Stimulated activated CD8-positive, alpha-beta memory T cell treated with anti-CD3 and anti-CD28 coated beads, Interleukin-7, amount 100 ng/mL, for 48 hours (primary cell): Measurements from ENCODE around the gene SUSD5.

Experiments used
- DNase-seq, 2 donors: peaks; one replicate each; pipeline ENCODE4 v3.0.0-alpha.2; 2020; ENCODE audit warnings: low read depth in 1 of 2; ENCODE audit errors: extremely low read depth in 1 of 2

Gene SUSD5

GRCh38 chr3:33218446-33219174, at the start of gene SUSD5:
Gene SUSD5, minus strand, starts transcription at chr3:33218810. Its CDS starts 13 bp downstream, at chr3:33218797.
- DNase-seq: no peak

DNA sequence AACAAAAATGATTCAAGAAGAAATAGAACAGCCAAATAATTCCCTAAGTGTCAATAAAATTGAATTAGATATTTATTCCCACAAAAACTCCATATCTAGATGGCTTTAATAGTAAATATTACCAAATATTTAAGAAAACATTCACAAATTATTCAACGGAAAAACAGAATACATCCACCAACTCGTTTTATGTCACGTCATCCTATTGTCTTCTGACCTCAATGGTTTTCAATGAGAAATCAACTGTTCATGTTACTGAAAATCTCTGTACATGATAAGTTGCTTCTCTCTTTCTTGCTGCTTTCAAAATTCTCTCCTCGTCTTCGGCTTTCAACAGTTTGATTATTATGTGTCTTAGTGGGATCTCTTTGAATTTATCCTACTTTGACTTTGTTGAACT, 41.5 kb upstream of the SUSD5 start:
- no peak for DNase-seq

DNA sequence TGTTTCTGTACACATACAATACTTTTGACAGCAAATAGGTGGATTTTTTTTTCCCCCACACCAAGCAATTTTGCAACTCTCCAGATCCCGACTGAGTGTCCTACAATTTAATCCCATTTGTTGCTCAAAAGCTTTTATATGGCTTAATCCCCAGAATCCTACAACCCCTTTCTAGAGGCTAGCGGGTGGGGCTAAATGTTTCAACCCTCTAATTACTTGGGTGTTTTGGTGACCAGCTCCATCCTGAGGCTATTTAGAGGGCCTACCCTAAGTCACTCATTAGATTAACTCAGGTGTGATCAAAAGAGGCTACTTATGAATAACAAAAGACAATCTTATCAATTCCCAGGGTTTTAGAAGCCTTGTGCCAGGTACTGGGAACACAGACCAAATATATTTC, 37.6 kb upstream of the SUSD5 start:
- DNase-seq: no peak

DNA sequence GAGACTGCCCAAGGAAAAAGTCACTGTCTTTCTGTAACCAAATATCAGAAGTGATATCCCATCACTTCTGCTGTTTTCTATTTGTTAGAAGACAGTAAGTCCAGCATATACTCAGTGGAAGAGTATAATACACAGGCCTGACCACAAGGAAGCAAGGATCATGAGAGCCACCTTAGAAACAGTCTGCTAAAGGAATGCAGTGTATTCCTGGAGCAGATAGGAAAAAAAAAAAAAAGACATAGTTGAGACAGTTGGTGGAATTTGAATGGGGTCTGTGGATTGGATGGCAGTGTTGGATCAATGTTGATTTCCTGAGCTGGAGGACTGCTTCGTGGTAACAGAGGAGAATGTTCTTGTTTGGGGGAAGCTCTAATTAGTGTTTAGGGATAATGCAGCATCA, 32.1 kb upstream of the SUSD5 start:
- DNase-seq: no peak

GRCh38 chr3:33246786-33247185, 28.2 kb upstream of the SUSD5 start:
- DNase-seq: no peak

DNA sequence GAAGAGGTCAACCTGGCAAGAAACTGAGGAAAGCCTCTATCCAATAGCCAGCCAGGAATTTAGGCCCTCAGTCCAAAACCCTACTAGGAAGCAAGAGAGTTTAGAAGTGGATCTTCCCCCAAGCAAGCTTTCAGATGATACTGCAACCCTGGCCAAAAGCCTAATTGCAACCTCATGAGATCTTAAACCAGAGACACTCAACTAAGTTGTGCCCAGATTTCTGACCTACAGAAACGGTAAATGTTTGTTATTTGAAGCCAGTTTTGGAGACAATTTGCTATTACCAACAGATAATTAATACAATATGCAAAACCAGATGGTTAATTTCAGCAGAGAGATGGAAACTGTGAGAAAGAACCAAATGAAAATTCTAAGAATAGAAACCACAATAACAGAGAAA, 21.7 kb upstream of the SUSD5 start:
- no peak for DNase-seq

DNA sequence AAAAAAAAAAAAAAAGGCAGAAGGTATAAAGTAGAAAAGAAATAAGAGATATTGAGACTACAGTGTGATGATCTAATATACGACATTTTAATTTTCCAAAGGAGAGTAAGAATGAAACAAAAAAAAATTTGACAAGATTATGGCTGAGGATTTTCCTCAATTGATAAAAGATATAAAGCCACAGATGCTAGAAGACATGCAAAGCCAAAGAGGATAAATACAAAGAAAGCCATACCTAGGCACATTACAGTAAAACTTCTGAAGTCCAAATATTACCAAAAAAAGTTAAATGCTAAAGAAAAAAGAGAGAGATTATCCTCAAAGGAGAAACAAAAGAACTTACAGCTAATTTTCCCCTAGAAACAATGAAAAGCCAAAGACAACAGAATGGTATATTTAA, 20.3 kb upstream of the SUSD5 start:
- no peak for DNase-seq

DNA sequence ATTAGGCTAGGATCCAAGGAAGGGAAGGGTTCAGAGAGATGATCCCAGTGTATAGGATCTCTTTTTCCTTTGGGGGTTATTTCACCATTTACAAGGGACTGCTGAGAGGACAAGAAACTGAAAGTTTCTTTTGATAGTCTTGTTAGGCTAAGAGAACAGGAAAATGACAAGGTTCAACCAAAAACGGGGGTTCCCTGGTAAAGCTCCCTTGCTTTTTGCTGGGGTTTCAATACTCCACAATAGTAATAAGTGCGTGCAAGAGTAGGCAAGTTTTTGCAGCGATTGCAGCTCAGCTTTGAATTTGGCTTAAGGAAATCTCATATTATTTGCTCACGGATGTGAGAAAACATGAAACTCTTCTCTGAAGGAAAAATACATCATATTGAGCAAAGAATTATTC, 18.8 kb upstream of the SUSD5 start:
- no peak for DNase-seq

- no peak for DNase-seq
These were observed 17.4 kb upstream of the SUSD5 start for GRCh38 chr3:33236005-33236404.

DNA sequence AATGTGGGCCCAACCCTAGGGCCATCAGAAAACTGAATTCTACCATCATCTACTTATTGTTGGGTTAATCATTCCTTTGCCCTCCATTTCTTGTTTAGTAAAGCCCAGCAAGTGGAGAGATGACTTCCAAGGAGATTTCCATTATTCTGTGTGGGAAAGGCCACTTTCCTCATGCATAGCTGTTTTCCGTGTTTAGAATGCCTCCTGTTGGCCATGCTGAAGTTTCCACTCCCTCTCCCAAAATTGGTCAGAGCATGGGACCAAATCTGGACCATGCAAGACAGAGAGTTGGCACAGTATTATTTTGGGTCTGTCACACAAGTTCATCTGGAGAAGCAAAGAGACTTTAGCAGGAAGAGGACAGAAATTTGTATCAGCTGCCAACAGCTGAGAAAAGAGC, 15.3 kb upstream of the SUSD5 start:
- no peak for DNase-seq

DNA sequence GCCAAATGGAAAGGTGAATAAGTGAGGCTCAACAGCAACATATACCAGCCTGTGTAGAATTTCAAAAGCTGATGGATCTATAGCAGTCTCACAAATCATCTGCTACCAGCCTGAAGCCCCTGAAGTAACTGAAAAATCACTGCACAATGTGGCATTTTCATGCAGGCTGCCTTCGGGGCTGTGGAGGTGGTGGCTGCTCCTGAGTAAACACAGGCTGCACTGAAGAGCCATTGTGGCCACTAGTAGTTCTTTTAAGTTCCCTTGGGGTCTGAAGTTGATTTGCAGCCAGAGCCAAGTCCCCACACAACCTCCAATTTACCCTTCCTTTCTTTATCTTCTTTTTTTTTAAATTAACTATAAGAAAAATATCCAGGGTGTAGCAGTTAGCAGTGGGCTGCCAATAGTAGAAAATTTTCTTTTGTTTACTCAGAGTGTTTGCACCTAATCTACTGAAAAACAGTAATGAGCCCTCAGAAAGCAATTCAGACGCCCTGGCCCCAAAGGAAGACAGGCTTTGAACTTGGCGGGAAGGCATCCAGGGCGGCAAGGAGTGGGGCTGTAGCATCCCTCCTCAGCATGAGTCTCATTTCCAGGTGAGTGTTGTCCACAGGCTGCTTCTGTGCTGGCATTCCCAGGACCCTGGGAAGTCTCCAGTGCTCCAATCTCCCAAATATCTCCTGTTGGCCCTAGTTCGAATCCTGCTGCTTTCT, 13.3 kb upstream of the SUSD5 start:
- no peak for DNase-seq

DNA sequence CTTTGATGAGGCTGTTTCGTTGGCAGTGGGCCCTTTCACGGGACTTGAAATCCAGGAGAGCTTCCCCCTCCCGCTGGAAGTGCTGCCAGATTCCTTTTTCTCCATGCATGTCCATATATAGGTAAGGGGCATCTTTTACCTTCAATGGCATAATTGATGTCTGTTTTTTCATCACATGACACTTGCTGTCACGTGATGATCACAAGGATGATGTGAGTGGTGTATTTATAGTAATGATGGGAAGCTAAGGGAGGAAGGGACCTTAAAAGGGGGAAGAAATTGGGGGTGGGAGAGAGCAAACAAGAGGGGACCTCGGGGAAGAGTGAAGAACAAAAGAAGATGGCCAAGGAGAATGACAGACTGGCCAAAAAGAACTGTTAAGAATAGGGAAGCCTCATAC, 11.3 kb upstream of the SUSD5 start:
- DNase-seq: no peak

GRCh38 chr3:33229066-33229465, 10.5 kb upstream of the SUSD5 start:
- no peak for DNase-seq

GRCh38 chr3:33221241-33221640, 2.6 kb upstream of the SUSD5 start:
- DNase-seq: no peak

DNA sequence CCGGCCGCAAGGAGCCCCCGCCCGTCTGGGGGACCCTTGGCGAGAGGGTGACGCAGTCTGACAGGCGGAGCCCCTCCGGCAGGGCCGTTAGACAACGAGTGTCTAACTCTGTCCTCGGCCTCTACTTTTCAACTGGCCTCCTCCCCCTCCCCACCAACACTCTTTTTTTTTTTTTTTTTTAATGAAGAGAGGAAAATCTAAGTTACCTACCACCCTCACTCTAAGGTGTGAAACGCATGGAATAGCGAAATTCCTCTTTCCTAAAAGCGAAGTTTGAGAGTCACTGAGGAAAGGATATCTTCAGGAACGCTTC, 521 bp upstream of the SUSD5 start:
- DNase-seq: no peak

GRCh38 chr3:33217866-33218445, 654 bp downstream of the SUSD5 start:
- DNase-seq: no peak

GRCh38 chr3:33215739-33216138, 2.9 kb downstream of the SUSD5 start:
- DNase-seq: no peak

DNA sequence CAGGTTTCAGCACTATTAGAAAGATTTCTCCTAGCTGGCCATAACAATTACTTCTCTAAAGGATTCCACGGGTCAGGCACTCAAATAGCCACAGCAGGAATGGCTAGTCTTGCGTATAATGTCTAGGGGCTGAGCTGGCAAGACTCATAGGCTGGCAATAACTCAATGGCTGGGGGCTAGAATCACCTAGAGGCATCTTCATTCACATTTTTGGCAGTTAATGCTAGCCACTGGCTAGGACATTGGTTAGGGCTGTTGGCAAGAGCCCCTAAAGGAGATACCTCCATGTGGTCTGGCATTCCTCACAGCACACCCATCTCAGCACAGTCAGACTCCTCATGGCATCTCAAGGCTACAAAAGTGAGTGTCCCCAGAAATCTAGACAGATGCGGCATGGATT, 6.2 kb downstream of the SUSD5 start:
- no peak for DNase-seq

- no peak for DNase-seq
These were observed 7.2 kb downstream of the SUSD5 start for GRCh38 chr3:33211444-33211843.

GRCh38 chr3:33209357-33209756, 9.3 kb downstream of the SUSD5 start:
- no peak for DNase-seq

DNA sequence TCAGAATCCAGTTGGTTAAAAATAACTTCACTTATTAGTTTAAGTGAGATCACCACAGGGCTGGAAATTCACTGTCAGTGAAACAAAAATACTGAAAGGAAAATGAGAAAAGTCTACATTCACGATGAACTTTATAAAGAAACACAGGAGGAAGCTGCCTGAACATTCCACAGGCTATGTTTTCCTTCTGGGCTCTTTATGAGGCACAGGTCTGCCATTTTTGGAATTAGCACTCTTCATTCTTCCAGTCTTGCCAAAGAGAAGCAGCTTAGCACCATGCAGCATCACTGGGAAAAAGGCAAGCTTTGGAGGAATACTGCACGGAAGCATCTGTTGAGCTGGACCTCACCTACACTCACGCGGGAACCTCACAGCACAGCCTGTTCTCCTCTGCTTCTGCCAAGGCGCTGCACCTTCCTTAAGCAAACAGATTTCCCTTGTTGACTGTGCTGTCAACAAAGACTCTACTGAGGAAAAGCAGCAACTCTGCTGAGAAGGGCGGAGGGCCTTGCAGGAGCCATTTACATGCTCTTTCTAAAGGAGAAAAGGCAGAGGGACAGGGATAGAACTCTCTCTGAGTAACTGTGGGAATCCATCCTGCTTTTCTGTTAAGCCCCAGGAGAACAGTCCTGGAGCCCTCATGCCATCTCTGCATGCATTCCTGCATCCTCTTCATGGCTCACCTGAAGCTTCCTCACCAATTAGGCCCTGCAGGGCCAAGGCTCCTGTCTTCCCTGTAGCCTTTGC, 15.7 kb downstream of the SUSD5 start:
- DNase-seq: no peak

DNA sequence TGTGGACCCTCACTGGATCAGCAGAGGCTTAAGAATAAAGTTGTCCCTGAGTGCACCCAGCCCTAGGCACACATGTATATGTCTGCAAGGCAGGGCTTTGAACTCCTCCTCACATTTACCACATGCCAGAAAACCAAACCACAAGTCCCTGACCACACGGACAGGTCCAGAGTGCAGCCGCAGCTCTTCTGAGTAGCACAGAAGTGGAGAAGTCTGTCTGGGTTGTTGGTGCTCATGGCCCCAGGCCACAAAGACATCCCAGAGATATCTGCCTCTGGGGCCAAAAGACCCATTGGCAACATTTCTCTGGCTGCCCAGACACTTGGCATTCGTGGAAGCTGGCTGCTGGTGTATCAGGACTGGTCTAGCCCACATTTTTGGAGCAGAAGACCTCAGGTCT, 17.4 kb downstream of the SUSD5 start:
- DNase-seq: no peak
